NB4 (cell line): ENCODE measurements around the gene PDCD1LG2.
"Not testable (repeated sequence)": the region's sequence is repeated elsewhere in the genome, so short reads cannot be mapped to it uniquely, and the experiment has no call there.

Source experiments
- POLR2A ChIP-seq: IDR thresholded peaks from 2 replicates; pipeline ENCODE4 v1.6.1; 2011; ENCODE audit warnings: mild to moderate bottlenecking; ENCODE audit not compliant: insufficient read length; ENCODE audit errors: extremely low read depth
- TF ChIP-seq, protein P1 (sequence below): IDR thresholded peaks from one replicate; pipeline ENCODE4 v1.5.1; 2012; ENCODE audit warnings: low read depth, low read length

DNA sequence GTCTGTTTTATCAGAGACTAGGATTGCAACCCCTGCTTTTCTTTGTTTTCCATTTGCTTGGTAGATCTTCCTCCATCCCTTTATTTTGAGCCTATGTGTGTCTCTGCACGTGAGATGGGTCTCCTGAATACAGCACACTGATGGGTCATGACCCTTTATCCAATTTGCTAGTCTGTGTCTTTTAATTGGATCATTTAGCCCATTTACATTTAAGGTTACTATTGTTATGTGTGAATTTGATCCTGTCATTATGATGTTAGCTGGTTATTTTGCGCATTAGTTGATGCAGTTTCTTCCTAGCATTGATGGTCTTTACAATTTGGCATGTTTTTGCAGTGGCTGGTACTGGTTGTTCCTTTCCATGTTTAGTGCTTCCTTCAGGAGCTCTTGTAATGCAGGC lies 34.7 kb upstream of the PDCD1LG2 start:
- TF ChIP-seq, protein P1, sequence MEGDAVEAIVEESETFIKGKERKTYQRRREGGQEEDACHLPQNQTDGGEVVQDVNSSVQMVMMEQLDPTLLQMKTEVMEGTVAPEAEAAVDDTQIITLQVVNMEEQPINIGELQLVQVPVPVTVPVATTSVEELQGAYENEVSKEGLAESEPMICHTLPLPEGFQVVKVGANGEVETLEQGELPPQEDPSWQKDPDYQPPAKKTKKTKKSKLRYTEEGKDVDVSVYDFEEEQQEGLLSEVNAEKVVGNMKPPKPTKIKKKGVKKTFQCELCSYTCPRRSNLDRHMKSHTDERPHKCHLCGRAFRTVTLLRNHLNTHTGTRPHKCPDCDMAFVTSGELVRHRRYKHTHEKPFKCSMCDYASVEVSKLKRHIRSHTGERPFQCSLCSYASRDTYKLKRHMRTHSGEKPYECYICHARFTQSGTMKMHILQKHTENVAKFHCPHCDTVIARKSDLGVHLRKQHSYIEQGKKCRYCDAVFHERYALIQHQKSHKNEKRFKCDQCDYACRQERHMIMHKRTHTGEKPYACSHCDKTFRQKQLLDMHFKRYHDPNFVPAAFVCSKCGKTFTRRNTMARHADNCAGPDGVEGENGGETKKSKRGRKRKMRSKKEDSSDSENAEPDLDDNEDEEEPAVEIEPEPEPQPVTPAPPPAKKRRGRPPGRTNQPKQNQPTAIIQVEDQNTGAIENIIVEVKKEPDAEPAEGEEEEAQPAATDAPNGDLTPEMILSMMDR: not testable (repeated sequence)
- not testable (repeated sequence) for TF ChIP-seq POLR2A
